Measurements from ENCODE around the gene BBS2. TPM values are rescaled to one million over a fixed set of nuclear protein-coding genes. Genes with fewer than 3 reads are reported as not detected.

Gene BBS2
- total and polyA plus RNA-seq, 9 of the 15 experiments (the other 6 are each of a cell fraction or from before 2014, with no cell fraction given): 4.2 to 22.7 (median 10.2) TPM

DNA sequence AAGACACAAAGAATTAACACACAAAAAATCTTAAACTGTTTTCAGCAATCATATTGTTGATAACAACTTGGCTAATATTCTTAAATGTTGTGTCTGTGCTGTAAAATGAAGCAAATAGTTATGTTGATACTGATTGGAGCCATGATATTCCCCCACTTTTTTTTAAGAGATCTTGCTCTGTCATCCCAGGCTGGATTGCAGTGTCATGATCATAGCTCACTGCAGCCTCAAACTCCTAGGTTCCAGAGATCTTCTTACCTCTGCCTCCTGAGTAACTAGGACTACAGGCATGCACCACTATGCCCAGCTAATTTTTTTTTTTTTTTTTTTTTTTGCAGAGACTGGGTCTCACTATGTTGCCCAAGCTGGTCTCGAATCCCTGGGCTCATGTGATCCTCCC lies 26.0 kb downstream of the BBS2 start:
- H4K20me1 ChIP-seq (replicated peaks; ENCODE audit: control insufficient read depth, insufficient read depth, low read length): no peaks in the 10 kb centered on the region
- H3K36me3 ChIP-seq (ENCODE audit: control insufficient read depth, insufficient read depth, low read length): no peaks in the 10 kb centered on the region
- no TSS peak for BruUV-seq (replicated peaks)
- DNase-seq (ENCODE audit: extremely low read depth in 1 of 4, low spot score in 3 of 4) (no peak), ATAC-seq (peak; percentile 76), FAIRE-seq (no peak)
- in situ Hi-C loops (cut with MboI) (no loop called here), intact Hi-C loops (cut with micrococcal nuclease) (no loop called here)
- ChIA-PET CTCF (ENCODE audit: low intra/inter-chr PET ratio) (no interaction called here), POLR2A (interaction anchor here (0.8 kb wide), 1 partner anchor 28 kb away, joined by 3 read pairs; no protein-coding TSS in a partner anchor)
- H3K27ac ChIP-seq (ENCODE audit: extremely low read depth, low read depth, low read length): no peak overlapping the region
- H3K79me2 ChIP-seq (ENCODE audit: control insufficient read depth, insufficient read depth, low read length): no peaks in the 10 kb centered on the region
- H3K9ac ChIP-seq (ENCODE audit: insufficient read depth in 1 of 2, low read depth in 2 of 2, low read length in 2 of 2): no peak overlapping the region
- H3K9me3 ChIP-seq (replicated peaks; ENCODE audit: control insufficient read depth, insufficient read depth, low read depth, low read length): no peaks in the 10 kb centered on the region
- no peaks in the 10 kb centered on the region for H3K9me1 ChIP-seq (ENCODE audit: control insufficient read depth, insufficient read depth, low read length)
- H3K27me3 ChIP-seq (ENCODE audit: control insufficient read depth in 2 of 2, insufficient read depth in 2 of 2, low read length in 2 of 2): no peaks in the 10 kb centered on the region
- H2AFZ ChIP-seq (ENCODE audit: low read depth, low read length): no peak overlapping the region
- 67% methylated on average over 1 of the region's 1 CpG for WGBS (ENCODE audit: insufficient coverage, low coverage, missing lambda C conversion rate)
- 0 out of 5 replicates have a peak, but pooled peaks cover 0 to 2% of the 10 kb centered on the region in 2 experiments for H3K4me1 ChIP-seq (replicated peaks in 1 of 2; ENCODE audit: control insufficient read depth in 2 of 2, insufficient read depth in 2 of 2, low read length in 2 of 2)
- no peak overlapping the region for H3K4me2 ChIP-seq (ENCODE audit: insufficient read depth, low read length)
- no peak overlapping the region for H3K4me3 ChIP-seq
- TF ChIP-seq MCM5 (IDR thresholded peaks at IDR 0.05; ENCODE audit: low read depth) (no peak), GATA2 (CRISPR knock-in tag; IDR thresholded peaks at IDR 0.05) (no peak), ZNF316 (IDR thresholded peaks at IDR 0.05) (peak; percentile 90), PTBP1 (IDR thresholded peaks at IDR 0.05; ENCODE audit: low read depth, low read length) (no peak), FOXJ3 (CRISPR knock-in tag; IDR thresholded peaks at IDR 0.05) (no peak), SMARCA4 (IDR thresholded peaks at IDR 0.05) (peak; percentile 16; the same call in 1 of the 2 replicates), MAFG (tag; conservative IDR thresholded peaks at IDR 0.05) (peak; percentile 84), KLF16 (IDR thresholded peaks at IDR 0.05) (no peak), PML (IDR thresholded peaks at IDR 0.05; ENCODE audit: low read length) (no peak), MEF2D (tag; conservative IDR thresholded peaks at IDR 0.05; ENCODE audit: low read depth) (no peak), SP1 (CRISPR knock-in tag; IDR thresholded peaks at IDR 0.05) (no peak), HNRNPUL1 (IDR thresholded peaks at IDR 0.05; ENCODE audit: low read length) (no peak), BRF1 (IDR thresholded peaks at IDR 0.05; ENCODE audit: borderline replicate concordance, extremely low read depth, insufficient read length) (no peak), ZNF239 (CRISPR knock-in tag; IDR thresholded peaks at IDR 0.05) (no peak), MEIS2 (IDR thresholded peaks at IDR 0.05; ENCODE audit: partially characterized antibody) (no peak), SMARCB1 (IDR thresholded peaks at IDR 0.05; ENCODE audit: insufficient read length, low read depth) (no peak), SUPT5H (IDR thresholded peaks at IDR 0.05) (no peak), ZNF778 (CRISPR knock-in tag; IDR thresholded peaks at IDR 0.05) (no peak), C11orf30 (IDR thresholded peaks at IDR 0.05; ENCODE audit: low read depth) (peak; percentile 87), ZKSCAN8 (CRISPR knock-in tag; IDR thresholded peaks at IDR 0.05) (no peak), ZNF785 (CRISPR knock-in tag; IDR thresholded peaks at IDR 0.05) (no peak), TAF1 (IDR thresholded peaks at IDR 0.05; ENCODE audit: control insufficient read depth, extremely low read depth, insufficient read depth, low read length, severe bottlenecking) (no peak), ZNF354B (CRISPR knock-in tag; IDR thresholded peaks at IDR 0.05) (no peak), PHF21A (IDR thresholded peaks at IDR 0.05; ENCODE audit: borderline replicate concordance, low read depth) (no peak)
- TF ChIP-seq, protein P1, sequence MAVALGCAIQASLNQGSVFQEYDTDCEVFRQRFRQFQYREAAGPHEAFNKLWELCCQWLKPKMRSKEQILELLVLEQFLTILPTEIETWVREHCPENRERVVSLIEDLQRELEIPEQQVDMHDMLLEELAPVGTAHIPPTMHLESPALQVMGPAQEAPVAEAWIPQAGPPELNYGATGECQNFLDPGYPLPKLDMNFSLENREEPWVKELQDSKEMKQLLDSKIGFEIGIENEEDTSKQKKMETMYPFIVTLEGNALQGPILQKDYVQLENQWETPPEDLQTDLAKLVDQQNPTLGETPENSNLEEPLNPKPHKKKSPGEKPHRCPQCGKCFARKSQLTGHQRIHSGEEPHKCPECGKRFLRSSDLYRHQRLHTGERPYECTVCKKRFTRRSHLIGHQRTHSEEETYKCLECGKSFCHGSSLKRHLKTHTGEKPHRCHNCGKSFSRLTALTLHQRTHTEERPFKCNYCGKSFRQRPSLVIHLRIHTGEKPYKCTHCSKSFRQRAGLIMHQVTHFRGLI (CRISPR knock-in tag; IDR thresholded peaks at IDR 0.05): no peak
- TF ChIP-seq, protein P2, sequence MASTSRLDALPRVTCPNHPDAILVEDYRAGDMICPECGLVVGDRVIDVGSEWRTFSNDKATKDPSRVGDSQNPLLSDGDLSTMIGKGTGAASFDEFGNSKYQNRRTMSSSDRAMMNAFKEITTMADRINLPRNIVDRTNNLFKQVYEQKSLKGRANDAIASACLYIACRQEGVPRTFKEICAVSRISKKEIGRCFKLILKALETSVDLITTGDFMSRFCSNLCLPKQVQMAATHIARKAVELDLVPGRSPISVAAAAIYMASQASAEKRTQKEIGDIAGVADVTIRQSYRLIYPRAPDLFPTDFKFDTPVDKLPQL (IDR thresholded peaks at IDR 0.05; ENCODE audit: extremely low read depth, insufficient read length): no peak

All from K562 (cell line).